ENCODE results near the gene MRAS.

Gene MRAS

DNA sequence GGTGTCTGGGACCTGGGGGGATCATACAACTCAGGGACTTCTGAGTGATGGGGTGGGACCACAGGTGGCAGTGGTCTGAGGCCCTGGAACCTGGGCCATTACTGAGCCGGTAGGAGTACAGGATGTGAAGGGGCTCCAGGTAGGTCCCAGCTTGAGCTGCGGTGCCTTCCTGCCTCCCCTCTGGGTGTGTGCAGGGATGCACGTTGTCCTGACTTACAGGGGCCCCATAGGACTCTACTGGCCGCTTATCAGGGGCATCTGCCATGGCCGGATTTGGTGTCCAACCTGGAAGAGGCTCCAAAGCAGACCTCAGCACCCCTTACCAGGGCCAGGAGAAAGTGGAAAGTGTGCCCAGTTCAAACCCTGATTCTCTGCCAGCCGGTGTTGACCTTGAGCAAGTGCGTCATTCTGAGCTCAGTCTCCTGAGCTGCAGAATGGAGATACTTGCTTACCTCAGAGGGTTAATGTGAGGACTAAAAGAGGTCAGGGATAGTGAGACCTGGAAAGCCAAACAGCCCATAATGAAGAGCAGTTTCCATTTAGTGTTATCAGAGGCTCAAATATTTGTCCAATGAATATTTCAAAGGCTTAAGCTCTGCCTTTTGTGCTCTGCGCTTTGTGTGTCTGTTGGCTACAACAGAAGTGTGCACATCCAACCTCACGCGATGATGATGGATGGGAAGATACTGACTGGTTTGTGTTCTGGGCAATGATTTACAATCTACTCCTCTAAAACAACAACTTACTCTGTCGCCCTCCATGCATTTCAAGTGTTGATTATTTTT, 50.6 kb downstream of the MRAS start:
- no peaks in the 10 kb centered on the region for H3F3A ChIP-seq (ENCODE audit: insufficient read depth)
- H3K4me2 ChIP-seq (ENCODE audit: low read depth, low read length, poor library complexity, severe bottlenecking), result no peak overlapping the region
- H4K20me1 ChIP-seq (ENCODE audit: low read depth, low read length), result no peaks in the 10 kb centered on the region
- H3K79me2 ChIP-seq (ENCODE audit: insufficient read depth, low read length), result no peaks in the 10 kb centered on the region
- TF ChIP-seq EZH2phosphoT487 (conservative IDR thresholded peaks at IDR 0.05; ENCODE audit: low read length), result no peak
- TF ChIP-seq, protein P1, sequence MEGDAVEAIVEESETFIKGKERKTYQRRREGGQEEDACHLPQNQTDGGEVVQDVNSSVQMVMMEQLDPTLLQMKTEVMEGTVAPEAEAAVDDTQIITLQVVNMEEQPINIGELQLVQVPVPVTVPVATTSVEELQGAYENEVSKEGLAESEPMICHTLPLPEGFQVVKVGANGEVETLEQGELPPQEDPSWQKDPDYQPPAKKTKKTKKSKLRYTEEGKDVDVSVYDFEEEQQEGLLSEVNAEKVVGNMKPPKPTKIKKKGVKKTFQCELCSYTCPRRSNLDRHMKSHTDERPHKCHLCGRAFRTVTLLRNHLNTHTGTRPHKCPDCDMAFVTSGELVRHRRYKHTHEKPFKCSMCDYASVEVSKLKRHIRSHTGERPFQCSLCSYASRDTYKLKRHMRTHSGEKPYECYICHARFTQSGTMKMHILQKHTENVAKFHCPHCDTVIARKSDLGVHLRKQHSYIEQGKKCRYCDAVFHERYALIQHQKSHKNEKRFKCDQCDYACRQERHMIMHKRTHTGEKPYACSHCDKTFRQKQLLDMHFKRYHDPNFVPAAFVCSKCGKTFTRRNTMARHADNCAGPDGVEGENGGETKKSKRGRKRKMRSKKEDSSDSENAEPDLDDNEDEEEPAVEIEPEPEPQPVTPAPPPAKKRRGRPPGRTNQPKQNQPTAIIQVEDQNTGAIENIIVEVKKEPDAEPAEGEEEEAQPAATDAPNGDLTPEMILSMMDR (IDR thresholded peaks at IDR 0.05; ENCODE audit: insufficient read depth, low read length, poor library complexity, severe bottlenecking), result no peak
- H2AFZ ChIP-seq (ENCODE audit: low read depth, low read length, severe bottlenecking), result no peak overlapping the region
- H3K9me3 ChIP-seq (ENCODE audit: insufficient read depth, low read length), result no peaks in the 10 kb centered on the region
- no peaks in the 10 kb centered on the region for H3K36me3 ChIP-seq (ENCODE audit: low read length)
- no peak overlapping the region for H3K27ac ChIP-seq (ENCODE audit: low read depth, low read length)
- no peak overlapping the region for H3K9ac ChIP-seq (ENCODE audit: low read length)
- H3K27me3 ChIP-seq (ENCODE audit: low read length), result no peaks in the 10 kb centered on the region
- H3K9me2 ChIP-seq (replicated peaks; ENCODE audit: insufficient read depth, low read length), result no peaks in the 10 kb centered on the region
- no peak overlapping the region for H3K4me3 ChIP-seq (ENCODE audit: insufficient read depth, low read length, poor library complexity, severe bottlenecking)

DNA sequence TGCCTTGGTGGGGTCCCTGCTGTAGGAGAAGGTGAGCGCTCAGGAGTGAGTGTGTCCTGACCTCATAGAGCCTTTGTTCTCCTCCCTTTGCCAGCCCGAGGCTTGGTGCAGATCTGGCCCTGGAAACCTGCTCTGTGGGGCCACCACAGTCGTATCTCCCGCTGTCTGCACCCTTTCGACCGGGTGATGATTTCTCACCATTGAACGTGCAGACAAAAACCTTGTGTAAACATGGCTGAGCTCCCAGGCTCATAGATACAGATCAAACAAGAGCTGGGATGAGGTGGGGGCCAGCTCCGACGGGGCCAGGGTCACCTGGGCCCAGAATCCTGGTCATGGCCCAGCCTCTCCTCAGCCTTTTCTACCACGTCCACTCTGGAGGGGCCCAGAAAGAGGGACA, 51.4 kb downstream of the MRAS start:
- H3K9ac ChIP-seq (ENCODE audit: low read length), result no peak overlapping the region
- no peaks in the 10 kb centered on the region for H3F3A ChIP-seq (ENCODE audit: insufficient read depth)
- H3K4me3 ChIP-seq (ENCODE audit: insufficient read depth, low read length, poor library complexity, severe bottlenecking), result no peak overlapping the region
- H3K27me3 ChIP-seq (ENCODE audit: low read length), result no peaks in the 10 kb centered on the region
- no peaks in the 10 kb centered on the region for H4K20me1 ChIP-seq (ENCODE audit: low read depth, low read length)
- no peak for TF ChIP-seq EZH2phosphoT487 (conservative IDR thresholded peaks at IDR 0.05; ENCODE audit: low read length)
- TF ChIP-seq, protein P1 (IDR thresholded peaks at IDR 0.05; ENCODE audit: insufficient read depth, low read length, poor library complexity, severe bottlenecking), result no peak
- no peak overlapping the region for H2AFZ ChIP-seq (ENCODE audit: low read depth, low read length, severe bottlenecking)
- H3K27ac ChIP-seq (ENCODE audit: low read depth, low read length), result no peak overlapping the region
- H3K9me2 ChIP-seq (replicated peaks; ENCODE audit: insufficient read depth, low read length), result no peaks in the 10 kb centered on the region
- H3K9me3 ChIP-seq (ENCODE audit: insufficient read depth, low read length), result no peaks in the 10 kb centered on the region
- no peak overlapping the region for H3K4me2 ChIP-seq (ENCODE audit: low read depth, low read length, poor library complexity, severe bottlenecking)
- no peaks in the 10 kb centered on the region for H3K36me3 ChIP-seq (ENCODE audit: low read length)
- H3K79me2 ChIP-seq (ENCODE audit: insufficient read depth, low read length), result no peaks in the 10 kb centered on the region

DNA sequence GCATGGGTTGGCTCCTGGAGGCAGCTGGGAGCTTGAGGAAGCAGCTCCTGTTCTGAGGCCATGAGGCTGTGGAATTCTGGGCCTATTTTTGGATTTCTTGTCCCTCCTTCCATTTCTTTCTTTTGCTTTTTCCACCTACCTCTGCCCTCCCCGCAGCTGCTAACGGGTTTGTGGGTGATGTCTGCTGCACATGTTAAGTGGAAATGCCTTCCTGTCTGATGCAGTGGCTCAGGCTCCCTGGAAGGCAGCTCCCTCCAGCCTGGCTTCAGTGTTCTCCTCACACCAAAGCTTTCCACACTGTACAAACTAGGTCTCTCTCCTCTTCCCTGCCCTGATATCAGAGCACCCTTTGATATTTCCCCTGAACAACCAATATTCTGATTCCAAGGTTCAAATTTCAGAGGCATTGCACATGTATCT, 52.3 kb downstream of the MRAS start:
- Histone ChIP-seq H3F3A (ENCODE audit: insufficient read depth) (no peaks in the 10 kb centered on the region), H3K27me3 (ENCODE audit: low read length) (no peaks in the 10 kb centered on the region), H3K9ac (ENCODE audit: low read length) (no peak overlapping the region), H3K4me3 (ENCODE audit: insufficient read depth, low read length, poor library complexity, severe bottlenecking) (no peak overlapping the region), H2AFZ (ENCODE audit: low read depth, low read length, severe bottlenecking) (no peak overlapping the region), H3K27ac (ENCODE audit: low read depth, low read length) (no peak overlapping the region), H3K79me2 (ENCODE audit: insufficient read depth, low read length) (no peaks in the 10 kb centered on the region), H3K4me2 (ENCODE audit: low read depth, low read length, poor library complexity, severe bottlenecking) (no peak overlapping the region), H3K9me2 (replicated peaks; ENCODE audit: insufficient read depth, low read length) (no peaks in the 10 kb centered on the region), H3K36me3 (ENCODE audit: low read length) (no peaks in the 10 kb centered on the region), H3K9me3 (ENCODE audit: insufficient read depth, low read length) (no peaks in the 10 kb centered on the region), H4K20me1 (ENCODE audit: low read depth, low read length) (no peaks in the 10 kb centered on the region)
- TF ChIP-seq, protein P1 (IDR thresholded peaks at IDR 0.05; ENCODE audit: insufficient read depth, low read length, poor library complexity, severe bottlenecking), result no peak
- TF ChIP-seq EZH2phosphoT487 (conservative IDR thresholded peaks at IDR 0.05; ENCODE audit: low read length), result no peak

Measured in SU-DHL-6 (cell line).